HG02970 (cell line): ENCODE measurements around the gene HMCN2.
"Not testable (repeated sequence)": the region's sequence is repeated elsewhere in the genome, so short reads cannot be mapped to it uniquely, and the experiment has no call there.

ENCODE experiments used
- ATAC-seq: cut with Tn5 transposase; IDR thresholded peaks from one replicate; pipeline ENCODE4 v1.9.1; 2021; ENCODE audit warnings: mild to moderate bottlenecking, moderate library complexity, moderate number of reproducible peaks; ENCODE audit not compliant: unreplicated experiment, low FRiP score

Gene HMCN2

GRCh38 chr9:130327070-130327780 is 61.7 kb downstream of the HMCN2 start:
- ATAC-seq: no peak

DNA sequence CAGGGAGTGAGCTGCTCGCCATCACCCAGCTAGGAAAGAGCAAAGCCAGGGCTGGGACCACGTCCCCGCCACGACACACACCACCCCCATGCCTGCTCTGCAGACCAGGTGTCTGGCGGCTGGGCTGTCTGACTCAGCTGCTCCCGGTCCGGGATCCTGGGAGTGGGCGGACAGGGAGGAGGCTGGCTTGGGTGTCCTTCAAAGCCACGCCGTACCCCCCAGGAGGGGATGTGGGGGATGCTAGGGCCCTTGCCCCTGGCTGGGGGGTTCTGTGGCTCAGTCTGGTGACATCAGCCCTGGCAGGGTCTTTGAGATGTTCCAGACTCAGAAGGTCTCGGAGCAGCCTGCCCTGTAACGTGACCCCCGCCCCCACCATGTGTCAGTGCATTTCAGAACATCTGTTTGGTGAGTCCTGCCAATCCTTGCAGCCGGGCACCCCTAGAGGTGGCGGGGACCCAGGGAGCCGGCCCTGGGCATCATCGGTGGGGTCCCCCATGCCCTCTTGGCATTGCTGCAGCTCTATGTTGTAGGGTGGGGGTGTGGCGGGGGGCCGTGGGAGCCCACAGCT is 62.3 kb downstream of the HMCN2 start:
- ATAC-seq: no peak

DNA sequence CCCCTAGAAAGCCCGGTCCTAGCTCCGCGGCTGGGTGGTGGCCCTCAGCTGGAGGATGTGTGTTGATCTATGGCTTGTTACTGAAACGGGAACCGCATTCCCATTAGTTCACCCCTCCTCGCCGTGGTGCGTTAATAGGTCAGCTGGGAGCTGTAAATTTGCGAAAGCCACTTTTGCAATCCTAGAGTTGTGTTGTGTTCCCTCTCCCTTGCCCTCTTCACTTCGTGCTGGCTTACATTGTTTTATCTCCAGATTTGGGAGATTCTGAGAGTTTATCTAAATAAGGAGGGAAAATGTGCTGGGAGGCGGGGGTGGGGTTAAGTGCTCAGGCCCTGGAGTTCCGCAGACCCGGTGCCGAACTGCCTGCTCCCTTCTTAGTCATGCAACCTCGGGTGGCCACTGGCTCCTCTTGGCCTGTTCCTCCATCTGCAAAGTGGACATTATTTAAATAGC is 62.8 kb downstream of the HMCN2 start:
- no peak for ATAC-seq

GRCh38 chr9:130329061-130329460 is 63.5 kb downstream of the HMCN2 start:
- no peak for ATAC-seq

- ATAC-seq: no peak
These were observed 64.8 kb downstream of the HMCN2 start for GRCh38 chr9:130330202-130330862.

GRCh38 chr9:130331061-130331460 is 65.5 kb downstream of the HMCN2 start:
- no peak for ATAC-seq

DNA sequence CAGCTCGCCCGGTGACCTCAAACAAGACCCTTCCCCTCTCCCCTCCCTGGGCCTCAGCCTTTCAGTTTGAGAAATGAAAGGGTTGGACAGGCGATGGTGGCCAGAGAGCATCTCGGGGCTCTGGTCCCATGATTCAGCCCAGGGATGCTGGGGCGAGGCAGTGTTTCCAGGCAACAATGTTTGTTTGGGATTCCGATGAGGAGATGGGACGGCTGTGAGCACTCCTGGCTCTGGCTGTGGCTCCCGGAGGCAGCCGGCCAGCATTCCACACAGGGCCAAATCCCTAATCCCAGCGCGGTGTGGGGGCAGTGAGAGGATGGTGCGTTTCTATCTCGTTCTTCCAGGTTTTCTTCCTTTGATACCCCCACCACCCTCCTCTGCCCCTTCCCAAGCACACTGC is 66.0 kb downstream of the HMCN2 start:
- ATAC-seq: no peak

GRCh38 chr9:130332384-130332926 is 66.9 kb downstream of the HMCN2 start:
- no peak for ATAC-seq

DNA sequence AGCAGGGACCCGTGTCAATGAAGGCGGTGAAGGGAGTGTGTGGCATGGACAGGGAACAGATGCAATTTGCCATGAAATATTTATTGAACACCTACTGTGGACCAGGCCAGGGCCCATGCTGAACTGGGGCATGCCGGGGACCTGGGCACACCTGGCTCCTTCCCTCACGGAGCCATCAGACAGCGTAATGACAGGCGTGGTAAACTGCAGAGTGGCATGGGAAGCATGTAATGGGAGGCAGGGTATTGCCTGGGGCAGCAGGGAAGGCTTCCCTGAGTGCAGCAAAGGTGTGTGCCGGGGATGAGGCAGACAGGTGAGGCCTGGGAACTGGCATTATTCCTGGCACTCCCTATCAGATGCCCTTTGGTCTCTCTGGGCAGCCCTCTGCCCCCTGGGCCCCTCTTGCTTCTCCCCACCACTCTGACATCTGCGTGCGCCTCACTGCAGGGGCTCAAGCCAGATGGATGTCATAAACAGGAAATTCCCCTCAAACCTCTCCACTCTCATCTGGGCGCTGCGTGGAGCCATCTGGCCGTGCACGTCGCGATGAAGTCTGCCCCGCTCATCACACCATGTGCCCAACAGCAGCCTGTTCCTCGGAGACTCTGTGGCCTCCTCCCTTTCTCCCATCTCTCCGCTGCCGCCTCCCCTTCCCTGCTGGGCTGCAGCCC is 67.6 kb downstream of the HMCN2 start:
- no peak for ATAC-seq

DNA sequence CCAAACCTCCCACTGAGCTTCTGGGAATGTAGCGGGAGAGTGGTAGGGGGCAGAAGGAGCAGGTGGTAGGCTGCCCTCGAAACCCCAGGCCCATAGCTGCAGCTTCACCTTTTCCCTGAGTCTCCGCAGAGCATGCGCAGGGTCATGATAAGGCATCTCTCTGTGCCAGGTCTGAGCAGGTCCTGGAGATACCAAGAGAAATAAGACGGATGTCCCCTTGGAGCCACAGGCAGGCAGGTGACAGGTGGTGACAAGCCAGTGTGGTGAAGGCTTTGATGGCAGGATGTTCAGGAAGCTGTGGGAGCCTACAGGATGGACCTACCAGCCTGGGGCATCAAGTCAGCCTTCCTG is 68.1 kb downstream of the HMCN2 start:
- no peak for ATAC-seq

- no peak for ATAC-seq
These were observed 69.4 kb downstream of the HMCN2 start for GRCh38 chr9:130334915-130335314.

DNA sequence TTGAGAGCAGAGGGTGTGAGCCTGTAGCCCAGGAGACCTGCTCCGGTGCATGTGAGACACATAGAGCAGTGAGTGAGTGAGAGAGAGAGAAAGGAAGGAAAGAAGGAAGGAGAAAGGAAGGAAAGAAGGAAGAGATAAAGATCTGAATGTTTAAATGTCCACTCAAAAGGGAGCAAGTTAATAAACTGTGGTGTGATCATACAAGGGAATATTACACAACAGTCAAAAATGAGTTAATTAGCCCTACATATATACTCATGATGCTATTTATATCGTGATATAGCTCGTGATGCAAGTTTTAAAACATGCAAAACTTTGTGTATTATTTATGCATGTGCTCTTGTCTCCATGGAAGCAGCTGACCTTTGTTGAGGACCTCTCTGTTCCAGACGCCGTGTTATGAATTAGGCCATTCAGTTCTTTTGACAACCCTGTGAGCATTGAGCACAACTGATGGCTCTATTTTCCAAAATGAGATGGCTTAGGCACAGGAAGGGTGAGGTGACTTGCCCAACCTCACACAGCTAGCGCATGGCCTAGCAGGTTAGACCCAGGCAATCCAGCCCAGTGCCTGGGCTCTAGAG is 70.6 kb downstream of the HMCN2 start:
- ATAC-seq: no peak

DNA sequence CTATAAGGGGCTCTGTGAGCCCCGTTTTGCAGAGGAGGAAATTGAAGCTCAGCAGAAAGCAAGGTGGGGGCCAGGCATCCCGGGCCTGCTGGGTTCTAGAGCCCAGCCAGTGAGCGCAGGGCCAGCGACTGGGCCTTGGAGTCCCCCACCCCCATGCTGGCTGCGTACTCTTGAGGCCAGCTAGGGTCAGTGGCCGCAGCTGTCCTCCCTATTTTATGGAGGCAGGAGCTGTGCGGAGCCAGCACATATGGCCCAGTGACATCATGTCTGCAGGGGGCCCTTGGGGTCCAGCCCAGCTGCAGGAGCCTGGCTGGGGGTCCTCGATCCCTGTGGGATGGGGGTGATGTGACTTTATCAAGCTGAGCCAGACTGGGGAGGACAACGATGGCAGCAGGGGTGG is 71.3 kb downstream of the HMCN2 start:
- ATAC-seq: no peak

DNA sequence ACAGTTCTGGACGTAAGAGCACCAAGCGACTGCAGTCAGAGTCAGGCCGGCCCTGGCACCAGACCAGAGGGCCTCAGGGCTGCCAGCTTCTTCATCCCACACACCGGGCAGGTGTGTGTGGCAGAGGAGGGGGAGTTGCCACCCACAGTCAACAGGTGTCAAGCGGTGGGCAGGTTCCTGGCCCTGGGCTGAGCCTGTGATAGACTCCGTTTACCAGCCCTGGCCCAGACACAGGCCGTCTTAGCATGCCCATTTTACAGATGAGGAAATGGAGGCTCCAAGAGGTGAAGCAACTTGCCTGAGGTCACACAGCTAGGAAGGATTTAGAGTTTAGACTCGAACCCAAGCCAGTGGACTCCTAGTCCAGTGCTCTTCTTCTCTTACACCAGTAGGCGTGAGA is 71.8 kb downstream of the HMCN2 start:
- ATAC-seq: no peak

DNA sequence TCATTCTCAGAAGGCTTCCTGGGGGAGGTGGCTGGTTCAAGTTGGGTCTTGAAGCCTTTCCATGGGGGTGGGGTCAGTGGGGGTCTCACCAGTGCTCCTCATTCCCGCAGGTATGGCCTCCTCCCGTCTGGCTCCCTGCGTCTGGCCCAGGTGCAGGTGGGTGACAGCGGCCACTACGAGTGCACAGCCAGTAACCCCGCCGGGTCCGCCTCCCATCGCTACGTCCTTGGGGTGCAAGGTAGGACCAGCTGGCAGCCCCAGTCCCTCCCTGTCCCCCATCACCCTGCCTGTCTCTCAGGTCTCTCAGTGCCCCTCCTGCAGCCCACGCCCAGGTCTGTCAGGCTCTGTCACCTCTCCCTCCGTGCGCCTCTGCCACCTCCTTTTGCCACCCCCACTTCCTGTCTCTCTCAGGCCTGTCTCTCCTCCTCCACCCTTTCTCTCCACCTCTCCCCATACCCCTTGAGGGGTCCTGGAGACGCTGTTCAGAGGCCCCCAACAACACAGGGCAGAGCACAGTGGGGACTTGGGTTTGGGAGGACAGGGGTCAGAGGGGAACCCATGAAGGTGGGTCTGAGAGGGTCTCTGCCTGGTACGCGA is 72.3 kb downstream of the HMCN2 start:
- no peak for ATAC-seq

GRCh38 chr9:130338891-130339290 is 73.3 kb downstream of the HMCN2 start:
- not testable (repeated sequence) for ATAC-seq

DNA sequence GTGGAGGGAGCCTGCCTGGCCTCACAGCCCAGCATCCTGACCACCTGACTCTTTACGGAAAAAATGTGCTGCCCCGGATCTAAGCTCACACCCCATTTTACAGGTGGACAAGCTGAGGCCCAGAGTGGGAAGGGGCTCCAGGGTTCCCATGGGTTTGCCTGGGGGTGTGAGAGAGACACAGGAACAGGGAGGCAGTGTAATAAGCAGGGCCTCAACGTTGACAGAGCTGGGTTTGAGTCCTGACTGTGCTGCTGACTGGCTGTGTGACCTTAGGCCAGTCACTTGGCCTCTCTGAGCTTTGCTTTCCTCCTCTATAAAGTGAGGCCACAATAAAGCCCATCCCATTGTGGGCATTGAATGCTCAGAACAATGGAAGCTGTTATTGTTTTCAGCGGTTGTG is 73.7 kb downstream of the HMCN2 start:
- ATAC-seq: no peak

DNA sequence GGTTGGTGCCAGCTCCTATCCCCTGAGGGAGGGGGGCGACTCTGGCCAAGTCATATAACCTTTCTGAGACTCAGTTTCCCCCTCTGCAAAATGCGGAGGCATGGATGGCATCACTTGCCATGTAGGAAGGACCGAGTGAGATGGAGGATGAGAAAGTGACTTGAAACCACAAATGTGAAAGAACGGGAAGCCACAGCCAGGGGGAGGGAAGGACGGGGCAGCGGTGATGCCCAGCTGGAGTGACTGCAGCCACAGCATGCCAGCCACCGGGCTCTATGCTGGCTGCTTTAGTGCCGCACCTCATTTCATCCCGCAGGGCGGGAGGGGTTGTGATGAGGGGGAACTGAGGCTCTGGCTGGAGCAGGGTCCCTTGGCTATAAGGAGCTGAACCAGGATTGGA is 74.5 kb downstream of the HMCN2 start:
- ATAC-seq: no peak

DNA sequence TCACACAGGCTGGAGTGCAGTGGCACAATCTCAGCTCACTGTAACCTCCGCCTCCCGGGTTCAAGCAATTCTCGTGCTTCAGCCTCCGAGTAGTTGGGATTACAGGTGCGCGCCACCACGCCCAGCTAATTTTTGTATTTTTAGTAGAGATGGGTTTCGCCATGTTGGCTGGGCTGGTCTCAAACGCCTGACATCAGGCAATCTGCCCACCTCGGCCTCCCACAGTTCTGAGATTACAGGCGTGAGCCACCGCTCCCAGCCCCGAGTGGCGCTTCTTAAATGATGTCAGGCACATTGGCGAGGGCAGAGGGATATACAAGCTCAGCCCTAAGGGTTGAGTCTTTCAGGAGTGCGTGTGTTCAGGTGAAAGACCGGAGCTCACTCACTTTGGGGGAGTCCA is 75.0 kb downstream of the HMCN2 start:
- not testable (repeated sequence) for ATAC-seq

DNA sequence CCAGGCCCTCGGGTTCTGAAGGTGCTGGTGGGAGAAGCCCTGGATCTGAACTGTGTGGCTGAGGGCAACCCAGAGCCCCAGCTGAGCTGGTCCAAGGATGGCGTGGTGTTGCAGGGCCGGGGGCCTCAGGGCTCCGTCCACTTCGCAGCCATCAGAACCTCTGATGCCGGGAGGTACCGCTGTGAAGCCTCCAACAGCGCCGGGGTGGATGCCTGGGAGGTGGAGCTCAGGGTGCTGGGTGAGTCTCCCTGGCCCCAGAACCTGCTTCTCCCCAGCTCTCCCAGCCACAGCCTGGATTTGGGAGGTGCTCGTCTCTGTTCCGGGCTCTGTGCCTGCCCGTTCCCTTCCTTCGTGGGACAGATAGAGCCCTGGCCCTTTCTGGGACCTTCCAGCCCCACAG is 75.6 kb downstream of the HMCN2 start:
- no peak for ATAC-seq
